SK-N-SH treated with all-trans-retinoic acid at 6 μM for 48 hours (cell line): Measurements from ENCODE around the gene PLIN5.

Experiments used
- ATAC-seq: fragments of 200-7000 bp; cut with Tn5 transposase; 3 replicates; pipeline ENCODE4 v1.9.1; 2020; ENCODE audit warnings: mild to moderate bottlenecking, moderate library complexity
- ARNTL ChIP-seq: fragments of 450-650 bp; formaldehyde crosslinking; IDR thresholded peaks from 2 replicates; pipeline ENCODE4 v1.5.0; 2020; ENCODE audit warnings: low read depth, mild to moderate bottlenecking, moderate library complexity, borderline replicate concordance
- BACH2 ChIP-seq: fragments of 250-450 bp; sonication (Bioruptor Pico); IDR thresholded peaks from 2 replicates; pipeline ENCODE4 v1.9.0; 2021; ENCODE audit warnings: mild to moderate bottlenecking, borderline replicate concordance
- CSDC2 ChIP-seq: fragments of 250-450 bp; sonication (Bioruptor Pico); IDR thresholded peaks from 2 replicates; pipeline ENCODE4 v1.5.0; 2020; ENCODE audit warnings: mild to moderate bottlenecking, moderate library complexity
- ESRRG ChIP-seq: fragments of 250-450 bp; sonication (Bioruptor Pico); IDR thresholded peaks from 2 replicates; pipeline ENCODE4 v1.6.1; 2021; ENCODE audit warnings: mild to moderate bottlenecking
- GLIS3 ChIP-seq: fragments of 250-450 bp; sonication (Bioruptor Pico); IDR thresholded peaks from 2 replicates; pipeline ENCODE4 v1.5.0; 2020; ENCODE audit warnings: mild to moderate bottlenecking, moderate library complexity
- PPARA ChIP-seq: fragments of 250-450 bp; sonication (Bioruptor Pico); IDR thresholded peaks from 2 replicates; pipeline ENCODE4 v1.5.0; 2020; ENCODE audit warnings: mild to moderate bottlenecking, borderline replicate concordance
- RARB ChIP-seq: fragments of 250-450 bp; sonication (Bioruptor Pico); IDR thresholded peaks from 2 replicates; pipeline ENCODE4 v1.8.0; 2021; ENCODE audit warnings: mild to moderate bottlenecking, moderate library complexity
- SNAI2 ChIP-seq: fragments of 250-450 bp; sonication (Bioruptor Pico); IDR thresholded peaks from 2 replicates; pipeline ENCODE4 v1.5.0; 2020; ENCODE audit warnings: mild to moderate bottlenecking, moderate library complexity
- TCF4 ChIP-seq: fragments of 250-450 bp; sonication (Bioruptor Pico); IDR thresholded peaks from 2 replicates; pipeline ENCODE4 v1.8.0; 2021; ENCODE audit warnings: mild to moderate bottlenecking, moderate library complexity, borderline replicate concordance
- TOX ChIP-seq: fragments of 250-450 bp; sonication (Bioruptor Pico); IDR thresholded peaks from 2 replicates; pipeline ENCODE4 v1.8.0; 2021; ENCODE audit warnings: mild to moderate bottlenecking, moderate library complexity, borderline replicate concordance
- ZC3H10 ChIP-seq: fragments of 250-450 bp; sonication (Bioruptor Pico); IDR thresholded peaks from 2 replicates; pipeline ENCODE4 v1.5.1; 2021; ENCODE audit warnings: mild to moderate bottlenecking, moderate library complexity
- ZFP3 ChIP-seq: fragments of 250-450 bp; sonication (Bioruptor Pico); IDR thresholded peaks from 2 replicates; pipeline ENCODE4 v1.5.0; 2020; ENCODE audit warnings: mild to moderate bottlenecking, moderate library complexity
- ZFP30 ChIP-seq: fragments of 450-650 bp; formaldehyde crosslinking; IDR thresholded peaks from 2 replicates; pipeline ENCODE4 v1.5.0; 2022; ENCODE audit warnings: mild to moderate bottlenecking, moderate library complexity
- ZNF565 ChIP-seq: fragments of 450-650 bp; formaldehyde crosslinking; conservative IDR thresholded peaks from 2 replicates; pipeline ENCODE4 v1.5.0; 2020; ENCODE audit warnings: low read depth, mild to moderate bottlenecking, moderate library complexity
- ZNF70 ChIP-seq: fragments of 450-650 bp; formaldehyde crosslinking; IDR thresholded peaks from 2 replicates; pipeline ENCODE4 v1.5.0; 2020; ENCODE audit warnings: mild to moderate bottlenecking, moderate library complexity
- ZNF8 ChIP-seq: fragments of 450-650 bp; formaldehyde crosslinking; IDR thresholded peaks from 2 replicates; pipeline ENCODE4 v1.5.0; 2020; ENCODE audit warnings: mild to moderate bottlenecking, moderate library complexity
- TF ChIP-seq, protein P1 (sequence below): fragments of 250-450 bp; sonication (Bioruptor Pico); IDR thresholded peaks from 2 replicates; pipeline ENCODE4 v1.5.1; 2021; ENCODE audit warnings: mild to moderate bottlenecking, moderate library complexity
- TF ChIP-seq, protein P2 (sequence below): fragments of 250-450 bp; sonication (Bioruptor Pico); IDR thresholded peaks from 2 replicates; pipeline ENCODE4 v1.8.0; 2021; ENCODE audit warnings: low read depth, mild to moderate bottlenecking, moderate library complexity, borderline replicate concordance
- TF ChIP-seq, protein P3 (sequence below): fragments of 250-450 bp; sonication (Bioruptor Pico); IDR thresholded peaks from 2 replicates; pipeline ENCODE4 v1.8.0; 2020; ENCODE audit warnings: mild to moderate bottlenecking, moderate library complexity, borderline replicate concordance
- TF ChIP-seq, protein P4 (sequence below): fragments of 250-450 bp; sonication (Bioruptor Pico); IDR thresholded peaks from 2 replicates; pipeline ENCODE4 v1.5.1; 2020; ENCODE audit warnings: low read depth, mild to moderate bottlenecking, moderate library complexity

Gene PLIN5

DNA sequence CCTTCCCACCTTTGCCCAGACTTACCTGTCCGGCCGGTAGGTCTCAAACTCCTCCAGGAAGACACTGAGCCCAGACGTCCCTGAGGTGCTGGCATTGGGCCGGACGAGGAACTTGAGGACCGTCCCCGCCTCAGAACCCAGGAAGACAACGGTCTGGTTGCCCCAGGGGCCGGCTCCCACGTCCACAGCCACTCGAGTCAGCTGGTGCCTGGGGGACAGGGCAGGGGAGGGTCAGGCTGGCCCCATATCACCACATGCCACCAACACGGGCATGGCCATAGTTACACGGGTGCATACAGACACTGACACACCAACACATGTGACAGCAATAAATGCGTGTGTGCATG, 13.2 kb upstream of the PLIN5 start:
- ATAC-seq: peak; percentile 14; the same call in 2 of the 3 replicates
- TF ChIP-seq BACH2: no peak
- TF ChIP-seq TOX (CRISPR knock-in tag): no peak
- no peak for TF ChIP-seq ZNF8 (CRISPR knock-in tag)
- no peak for TF ChIP-seq ZFP30
- TF ChIP-seq ZC3H10 (CRISPR knock-in tag): no peak
- no peak for TF ChIP-seq ESRRG (CRISPR knock-in tag)
- TF ChIP-seq, protein P1, sequence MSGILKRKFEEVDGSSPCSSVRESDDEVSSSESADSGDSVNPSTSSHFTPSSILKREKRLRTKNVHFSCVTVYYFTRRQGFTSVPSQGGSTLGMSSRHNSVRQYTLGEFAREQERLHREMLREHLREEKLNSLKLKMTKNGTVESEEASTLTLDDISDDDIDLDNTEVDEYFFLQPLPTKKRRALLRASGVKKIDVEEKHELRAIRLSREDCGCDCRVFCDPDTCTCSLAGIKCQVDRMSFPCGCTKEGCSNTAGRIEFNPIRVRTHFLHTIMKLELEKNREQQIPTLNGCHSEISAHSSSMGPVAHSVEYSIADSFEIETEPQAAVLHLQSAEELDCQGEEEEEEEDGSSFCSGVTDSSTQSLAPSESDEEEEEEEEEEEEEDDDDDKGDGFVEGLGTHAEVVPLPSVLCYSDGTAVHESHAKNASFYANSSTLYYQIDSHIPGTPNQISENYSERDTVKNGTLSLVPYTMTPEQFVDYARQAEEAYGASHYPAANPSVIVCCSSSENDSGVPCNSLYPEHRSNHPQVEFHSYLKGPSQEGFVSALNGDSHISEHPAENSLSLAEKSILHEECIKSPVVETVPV: no peak
- TF ChIP-seq, protein P2, sequence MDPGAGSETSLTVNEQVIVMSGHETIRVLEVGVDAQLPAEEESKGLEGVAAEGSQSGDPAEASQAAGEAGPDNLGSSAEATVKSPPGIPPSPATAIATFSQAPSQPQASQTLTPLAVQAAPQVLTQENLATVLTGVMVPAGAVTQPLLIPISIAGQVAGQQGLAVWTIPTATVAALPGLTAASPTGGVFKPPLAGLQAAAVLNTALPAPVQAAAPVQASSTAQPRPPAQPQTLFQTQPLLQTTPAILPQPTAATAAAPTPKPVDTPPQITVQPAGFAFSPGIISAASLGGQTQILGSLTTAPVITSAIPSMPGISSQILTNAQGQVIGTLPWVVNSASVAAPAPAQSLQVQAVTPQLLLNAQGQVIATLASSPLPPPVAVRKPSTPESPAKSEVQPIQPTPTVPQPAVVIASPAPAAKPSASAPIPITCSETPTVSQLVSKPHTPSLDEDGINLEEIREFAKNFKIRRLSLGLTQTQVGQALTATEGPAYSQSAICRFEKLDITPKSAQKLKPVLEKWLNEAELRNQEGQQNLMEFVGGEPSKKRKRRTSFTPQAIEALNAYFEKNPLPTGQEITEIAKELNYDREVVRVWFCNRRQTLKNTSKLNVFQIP: no peak
- TF ChIP-seq ZFP3: no peak
- TF ChIP-seq ZNF565 (CRISPR knock-in tag): no peak
- TF ChIP-seq, protein P3, sequence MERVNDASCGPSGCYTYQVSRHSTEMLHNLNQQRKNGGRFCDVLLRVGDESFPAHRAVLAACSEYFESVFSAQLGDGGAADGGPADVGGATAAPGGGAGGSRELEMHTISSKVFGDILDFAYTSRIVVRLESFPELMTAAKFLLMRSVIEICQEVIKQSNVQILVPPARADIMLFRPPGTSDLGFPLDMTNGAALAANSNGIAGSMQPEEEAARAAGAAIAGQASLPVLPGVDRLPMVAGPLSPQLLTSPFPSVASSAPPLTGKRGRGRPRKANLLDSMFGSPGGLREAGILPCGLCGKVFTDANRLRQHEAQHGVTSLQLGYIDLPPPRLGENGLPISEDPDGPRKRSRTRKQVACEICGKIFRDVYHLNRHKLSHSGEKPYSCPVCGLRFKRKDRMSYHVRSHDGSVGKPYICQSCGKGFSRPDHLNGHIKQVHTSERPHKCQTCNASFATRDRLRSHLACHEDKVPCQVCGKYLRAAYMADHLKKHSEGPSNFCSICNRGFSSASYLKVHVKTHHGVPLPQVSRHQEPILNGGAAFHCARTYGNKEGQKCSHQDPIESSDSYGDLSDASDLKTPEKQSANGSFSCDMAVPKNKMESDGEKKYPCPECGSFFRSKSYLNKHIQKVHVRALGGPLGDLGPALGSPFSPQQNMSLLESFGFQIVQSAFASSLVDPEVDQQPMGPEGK: no peak
- TF ChIP-seq TCF4: no peak
- TF ChIP-seq SNAI2 (CRISPR knock-in tag): no peak
- TF ChIP-seq, protein P4, sequence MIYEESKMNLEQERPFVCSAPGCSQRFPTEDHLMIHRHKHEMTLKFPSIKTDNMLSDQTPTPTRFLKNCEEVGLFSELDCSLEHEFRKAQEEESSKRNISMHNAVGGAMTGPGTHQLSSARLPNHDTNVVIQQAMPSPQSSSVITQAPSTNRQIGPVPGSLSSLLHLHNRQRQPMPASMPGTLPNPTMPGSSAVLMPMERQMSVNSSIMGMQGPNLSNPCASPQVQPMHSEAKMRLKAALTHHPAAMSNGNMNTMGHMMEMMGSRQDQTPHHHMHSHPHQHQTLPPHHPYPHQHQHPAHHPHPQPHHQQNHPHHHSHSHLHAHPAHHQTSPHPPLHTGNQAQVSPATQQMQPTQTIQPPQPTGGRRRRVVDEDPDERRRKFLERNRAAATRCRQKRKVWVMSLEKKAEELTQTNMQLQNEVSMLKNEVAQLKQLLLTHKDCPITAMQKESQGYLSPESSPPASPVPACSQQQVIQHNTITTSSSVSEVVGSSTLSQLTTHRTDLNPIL (CRISPR knock-in tag): no peak
- no peak for TF ChIP-seq CSDC2

DNA sequence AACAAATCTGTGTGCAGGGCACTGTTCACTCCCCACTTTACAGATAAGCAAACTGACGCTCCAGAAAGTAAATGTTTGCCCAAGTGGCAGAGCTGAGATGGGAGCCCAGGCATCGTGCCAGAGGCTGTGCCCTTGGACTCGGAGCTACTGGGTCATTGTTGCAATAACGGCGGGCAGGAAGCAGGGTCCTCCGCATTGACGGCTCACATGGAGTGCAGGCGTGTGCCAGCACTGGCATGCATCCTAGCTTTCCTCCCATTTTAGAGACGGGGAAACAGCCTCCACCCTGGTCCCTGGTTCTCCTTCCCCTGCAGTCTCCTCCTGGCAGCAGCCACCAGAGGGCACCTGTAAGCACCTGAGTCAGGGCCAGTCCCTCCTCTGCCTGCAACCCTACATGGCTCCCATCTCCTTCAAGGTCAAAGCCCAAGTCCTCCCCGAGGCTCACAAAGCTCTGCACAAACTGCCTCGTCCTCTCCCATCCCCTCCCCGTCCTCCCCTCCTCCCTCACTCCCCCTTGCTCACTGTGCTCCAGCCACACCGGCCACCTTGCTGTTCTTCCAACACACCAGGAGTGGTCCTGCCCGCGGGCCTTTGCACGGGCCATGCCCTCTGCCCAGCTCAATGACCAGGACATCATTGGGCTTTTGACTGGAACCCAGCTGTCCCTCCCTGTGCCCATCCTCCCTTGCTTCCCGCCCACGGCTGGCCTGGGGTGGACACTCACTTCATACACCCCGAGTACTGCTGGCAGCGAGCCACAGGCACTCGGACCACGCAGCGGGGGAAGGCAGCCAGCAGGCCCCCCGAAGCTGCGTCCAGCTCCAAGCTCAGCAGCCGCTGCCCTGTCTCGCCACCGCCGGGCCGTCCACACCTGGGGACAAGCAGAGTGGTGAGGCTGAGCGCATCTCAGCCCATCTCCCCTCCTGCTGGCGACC, 12.5 kb upstream of the PLIN5 start:
- TF ChIP-seq ARNTL (CRISPR knock-in tag) (no peak), RARB (CRISPR knock-in tag) (no peak), PPARA (CRISPR knock-in tag) (no peak), ZNF70 (no peak), BACH2 (no peak)
- TF ChIP-seq, all 23 proteins: peak for 0
- ATAC-seq: peak; percentile 66

DNA sequence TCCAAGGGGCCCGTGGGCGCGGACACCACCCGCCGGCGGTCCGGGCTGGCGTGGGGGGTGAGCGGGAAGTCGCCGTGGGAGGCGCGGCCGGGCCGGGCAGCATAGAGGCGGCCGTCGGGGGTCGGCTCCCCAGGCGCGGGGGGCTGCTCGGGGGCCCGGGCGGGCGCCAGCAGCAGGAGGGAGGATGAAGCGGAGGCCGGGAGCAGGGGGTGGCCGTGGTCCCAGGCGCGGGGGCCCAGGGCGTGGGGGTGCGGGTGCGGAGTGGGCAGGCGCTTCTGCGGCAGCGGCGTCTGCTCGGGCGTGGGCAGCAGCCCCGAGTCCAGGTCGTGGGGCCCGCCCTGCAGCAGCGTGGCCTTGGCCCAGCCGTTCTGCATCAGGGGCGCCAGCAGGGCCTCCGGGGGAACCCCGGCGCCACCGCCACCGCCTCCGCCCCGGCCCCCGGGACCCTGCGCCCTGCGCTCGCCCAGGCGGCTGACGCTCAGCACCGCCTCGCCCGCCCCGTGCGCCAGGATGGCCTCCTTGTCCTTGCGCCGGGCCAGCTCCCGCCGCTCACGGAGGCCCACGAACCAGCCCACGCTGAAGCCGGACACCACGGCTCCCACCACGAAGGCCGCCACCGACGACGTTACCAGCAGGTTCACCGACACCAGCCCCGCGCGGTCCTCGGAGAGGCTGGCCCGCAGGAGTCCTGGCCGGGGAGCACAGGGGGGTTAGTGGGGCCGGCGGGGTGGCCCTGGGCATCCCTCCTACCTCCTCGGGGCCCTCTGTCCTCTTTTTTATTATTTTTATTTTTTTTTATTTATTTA, 9.0 kb upstream of the PLIN5 start:
- TF ChIP-seq, protein P3: no peak
- TF ChIP-seq CSDC2 (no peak), TCF4 (no peak), GLIS3 (CRISPR knock-in tag) (no peak), ARNTL (CRISPR knock-in tag) (no peak)
- TF ChIP-seq, protein P1: no peak
- ATAC-seq: no peak
